GM12865 (cell line): ENCODE measurements around the gene KRTAP1-3.
"Not testable (repeated sequence)": the region's sequence is repeated elsewhere in the genome, so short reads cannot be mapped to it uniquely, and the experiment has no call there.

Experiments used
- DNase-seq: peaks from one replicate; pipeline ENCODE4 v3.0.0; 2010; ENCODE audit warnings: low read depth
- H3K4me3 ChIP-seq: 2 replicates; pipeline ENCODE4 v1.5.1; 2011; ENCODE audit warnings: mild to moderate bottlenecking, low read depth, low read length, control low read depth
- TF ChIP-seq, protein P1 (sequence below): IDR thresholded peaks from 2 replicates; pipeline ENCODE4 v1.5.1; 2011; ENCODE audit warnings: low read length, control low read depth, low read depth, inconsistent platforms; ENCODE audit not compliant: insufficient read depth; ENCODE audit errors: missing control alignments

KRTAP1-3 gene

DNA sequence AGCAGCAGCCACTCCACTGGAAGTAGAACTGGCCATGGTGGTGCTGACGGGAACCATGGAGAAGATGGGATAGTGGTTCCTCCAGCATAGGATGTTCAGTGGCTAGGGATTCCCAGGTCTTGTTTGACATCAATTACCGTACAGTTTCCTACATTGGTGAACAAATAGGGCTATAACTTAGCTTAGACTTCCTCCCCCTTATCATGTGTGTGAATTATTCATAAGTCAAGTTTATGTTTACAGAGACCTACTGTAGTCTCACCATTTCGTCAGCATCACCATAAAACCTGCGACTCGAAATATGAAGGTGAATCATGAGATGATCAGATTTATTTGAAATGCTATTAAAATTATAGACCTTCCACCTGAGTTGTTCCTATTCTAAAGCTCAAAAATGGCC is 24.1 kb upstream of the KRTAP1-3 start:
- no peak overlapping the region for H3K4me3 ChIP-seq
- DNase-seq = no peak
- TF ChIP-seq, protein P1, sequence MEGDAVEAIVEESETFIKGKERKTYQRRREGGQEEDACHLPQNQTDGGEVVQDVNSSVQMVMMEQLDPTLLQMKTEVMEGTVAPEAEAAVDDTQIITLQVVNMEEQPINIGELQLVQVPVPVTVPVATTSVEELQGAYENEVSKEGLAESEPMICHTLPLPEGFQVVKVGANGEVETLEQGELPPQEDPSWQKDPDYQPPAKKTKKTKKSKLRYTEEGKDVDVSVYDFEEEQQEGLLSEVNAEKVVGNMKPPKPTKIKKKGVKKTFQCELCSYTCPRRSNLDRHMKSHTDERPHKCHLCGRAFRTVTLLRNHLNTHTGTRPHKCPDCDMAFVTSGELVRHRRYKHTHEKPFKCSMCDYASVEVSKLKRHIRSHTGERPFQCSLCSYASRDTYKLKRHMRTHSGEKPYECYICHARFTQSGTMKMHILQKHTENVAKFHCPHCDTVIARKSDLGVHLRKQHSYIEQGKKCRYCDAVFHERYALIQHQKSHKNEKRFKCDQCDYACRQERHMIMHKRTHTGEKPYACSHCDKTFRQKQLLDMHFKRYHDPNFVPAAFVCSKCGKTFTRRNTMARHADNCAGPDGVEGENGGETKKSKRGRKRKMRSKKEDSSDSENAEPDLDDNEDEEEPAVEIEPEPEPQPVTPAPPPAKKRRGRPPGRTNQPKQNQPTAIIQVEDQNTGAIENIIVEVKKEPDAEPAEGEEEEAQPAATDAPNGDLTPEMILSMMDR = no peak

DNA sequence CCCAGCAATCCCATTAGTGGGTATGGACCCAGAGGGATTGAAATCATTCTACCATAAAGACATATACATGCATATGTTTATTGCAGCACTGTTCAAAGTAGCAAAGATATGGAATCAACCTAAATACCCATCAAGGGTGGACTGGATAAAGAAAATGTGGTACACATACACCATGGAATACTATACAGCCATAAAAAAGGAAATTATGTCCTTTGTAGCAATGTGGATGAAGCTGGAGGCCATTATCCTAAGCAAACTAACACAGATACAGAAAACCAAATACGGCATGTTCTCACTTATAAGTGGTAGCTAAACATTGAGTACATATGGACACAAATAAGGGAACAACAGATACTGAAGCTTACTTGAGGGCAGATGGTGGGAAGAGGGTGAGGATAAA is 22.9 kb upstream of the KRTAP1-3 start:
- TF ChIP-seq, protein P1 = no peak
- DNase-seq = no peak
- no peak overlapping the region for H3K4me3 ChIP-seq

DNA sequence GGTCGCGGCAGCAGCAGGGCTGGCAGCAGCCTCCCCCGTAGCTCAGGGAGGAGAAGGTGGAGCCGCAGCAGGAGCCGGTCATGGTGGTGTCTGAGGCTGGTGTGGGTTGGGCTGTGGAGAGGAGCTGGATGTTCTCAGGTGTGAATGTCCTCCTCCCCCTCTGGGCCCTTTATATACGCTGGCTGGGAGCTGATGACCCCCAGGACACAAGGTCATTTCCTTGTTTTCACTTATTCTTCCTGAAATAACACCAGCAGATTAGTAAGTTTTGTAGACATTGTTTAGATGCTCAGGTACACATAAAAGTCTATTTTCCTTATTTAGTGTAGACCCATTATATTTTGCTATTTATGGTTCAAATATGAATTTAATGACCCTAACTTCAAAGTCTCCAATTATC is 20.5 kb upstream of the KRTAP1-3 start, which contains the start of gene KRTAP2-2:
KRTAP2-2 (minus strand) TSS at position 101 of the 400 bp plus-strand sequence; CDS start at position 82, 19 bp downstream.
- not testable (repeated sequence) for DNase-seq, H3K4me3 ChIP-seq

DNA sequence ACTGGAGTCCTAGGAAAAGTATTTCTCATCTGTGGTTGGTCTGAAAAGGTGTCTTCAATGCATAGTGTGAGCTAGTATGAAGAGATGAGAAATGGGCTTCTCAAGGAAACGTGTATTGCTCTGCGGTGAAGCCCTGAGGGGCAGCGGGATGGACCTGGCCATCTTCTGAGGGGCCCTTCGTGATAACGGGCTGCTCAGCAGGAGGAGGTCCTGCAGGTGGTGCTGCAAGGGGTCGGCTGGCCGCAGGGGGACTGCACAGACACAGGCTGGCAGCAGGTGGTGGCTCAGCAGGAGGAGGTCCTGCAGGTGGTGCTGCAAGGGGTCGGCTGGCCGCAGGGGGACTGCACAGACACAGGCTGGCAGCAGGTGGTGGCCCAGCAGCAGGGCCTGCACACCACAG is 19.9 kb upstream of the KRTAP1-3 start:
- not testable (repeated sequence) for H3K4me3 ChIP-seq, DNase-seq

DNA sequence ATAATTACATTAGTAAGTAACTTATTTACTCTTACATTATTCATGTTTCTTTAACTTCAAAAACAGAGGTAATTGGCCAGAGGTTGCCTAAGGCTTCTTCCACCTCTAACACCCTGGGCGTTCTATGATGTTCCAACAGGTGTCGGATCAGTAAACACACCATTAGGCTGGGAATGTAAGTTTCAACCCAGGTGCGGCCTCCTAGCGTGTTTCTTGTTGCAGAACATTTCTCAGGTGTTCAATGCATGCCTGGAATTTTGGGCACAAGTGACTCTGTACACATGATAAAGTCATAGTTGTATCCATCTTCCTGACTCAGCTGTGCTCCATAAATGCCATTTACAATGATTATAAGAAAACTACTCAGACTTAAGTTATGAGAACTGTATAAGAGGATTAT is 19.4 kb upstream of the KRTAP1-3 start:
- no peak overlapping the region for H3K4me3 ChIP-seq
- TF ChIP-seq, protein P1 = no peak
- DNase-seq = no peak

DNA sequence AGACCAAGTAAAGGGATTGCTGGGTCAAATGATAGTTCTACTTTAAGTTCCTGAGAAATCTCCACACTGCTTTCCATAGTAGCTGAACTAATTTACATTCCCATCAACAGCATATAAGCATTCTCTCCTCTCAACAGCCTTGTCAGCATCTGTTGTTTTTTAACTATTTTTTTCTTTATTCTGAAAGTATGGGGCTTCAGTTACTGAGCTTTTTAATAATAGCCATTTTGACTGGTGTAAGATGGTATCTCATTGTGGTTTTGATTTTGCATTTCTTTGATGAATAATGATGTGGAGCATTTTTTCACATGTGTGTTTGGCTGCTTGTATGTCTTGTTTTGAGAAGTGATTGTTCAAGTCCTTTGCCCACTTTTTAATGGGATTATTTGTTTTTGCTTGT is 17.9 kb upstream of the KRTAP1-3 start:
- DNase-seq = no peak
- TF ChIP-seq, protein P1 = no peak
- H3K4me3 ChIP-seq = no peak overlapping the region

DNA sequence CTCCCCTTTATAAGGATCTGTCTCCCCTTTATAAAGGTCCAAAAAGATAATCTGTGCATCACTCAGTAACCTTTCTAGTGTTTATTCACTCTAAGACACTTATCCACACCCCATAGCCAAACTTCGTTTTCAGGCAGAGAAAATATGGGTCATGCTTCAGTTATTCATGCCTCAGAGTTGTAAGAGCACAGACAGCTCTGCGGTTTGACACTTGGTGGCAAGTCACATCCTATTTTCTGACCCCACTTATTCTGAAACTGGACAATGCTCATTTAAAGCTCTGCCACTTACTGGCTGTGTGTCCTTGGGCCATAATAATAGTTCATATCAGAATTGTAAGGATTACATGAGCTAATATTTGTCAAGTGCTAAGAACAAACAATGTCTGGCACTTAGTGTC is 14.4 kb upstream of the KRTAP1-3 start:
- TF ChIP-seq, protein P1 = no peak
- H3K4me3 ChIP-seq = no peak overlapping the region
- DNase-seq = peak; percentile 33

DNA sequence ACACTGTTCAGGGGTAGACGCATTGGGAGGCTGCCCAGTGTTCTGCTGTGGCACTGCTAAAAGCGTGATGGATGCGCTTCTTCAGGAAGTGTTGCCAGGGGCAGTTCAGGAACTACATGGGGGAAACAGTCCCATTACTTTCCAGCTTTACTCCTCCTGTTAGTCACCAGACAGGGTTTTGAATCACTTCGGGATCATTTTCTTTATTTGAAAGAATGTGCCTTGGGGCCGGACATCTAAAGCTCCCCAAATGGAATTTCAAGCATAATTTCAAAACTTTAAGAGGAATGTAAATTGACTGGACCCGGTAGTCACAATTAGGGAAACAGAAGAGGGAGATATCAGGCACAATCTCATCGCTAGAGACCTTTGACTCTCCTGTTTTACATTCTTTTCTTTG is 13.8 kb upstream of the KRTAP1-3 start:
- no peak for DNase-seq
- TF ChIP-seq, protein P1 = no peak
- H3K4me3 ChIP-seq = no peak overlapping the region

DNA sequence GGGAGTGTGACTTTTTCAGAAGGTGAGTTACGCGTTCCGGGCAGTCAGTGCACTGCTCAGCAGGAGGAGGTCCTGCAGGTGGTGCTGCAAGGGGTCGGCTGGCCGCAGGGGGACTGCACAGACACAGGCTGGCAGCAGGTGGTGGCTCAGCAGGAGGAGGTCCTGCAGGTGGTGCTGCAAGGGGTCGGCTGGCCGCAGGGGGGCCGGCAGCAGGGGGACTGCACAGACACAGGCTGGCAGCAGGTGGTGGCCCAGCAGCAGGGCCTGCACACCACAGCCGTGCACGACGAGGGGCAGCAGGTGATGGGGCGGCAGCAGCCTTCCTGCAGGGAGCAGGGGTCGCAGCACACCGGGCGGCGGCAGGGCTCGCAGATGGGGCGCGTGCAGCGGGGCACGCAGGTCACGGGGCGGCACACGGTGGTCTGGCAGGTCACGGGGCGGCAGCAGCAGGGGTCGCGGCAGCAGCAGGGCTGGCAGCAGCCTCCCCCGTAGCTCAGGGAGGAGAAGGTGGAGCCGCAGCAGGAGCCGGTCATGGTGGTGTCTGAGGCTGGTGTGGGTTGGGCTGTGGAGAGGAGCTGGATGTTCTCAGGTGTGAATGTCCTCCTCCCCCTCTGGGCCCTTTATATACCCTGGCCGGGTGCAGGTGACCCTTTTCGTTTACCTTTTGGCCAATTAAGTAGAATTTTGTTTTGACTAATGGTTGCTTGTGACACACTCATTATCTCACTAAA is 12.2 kb upstream of the KRTAP1-3 start, which contains the start of gene KRTAP2-1:
KRTAP2-1 (minus strand) TSS at position 582 of the 731 bp plus-strand sequence; CDS start at position 533, 49 bp downstream.
- DNase-seq, H3K4me3 ChIP-seq: not testable (repeated sequence)
